Measurements from ENCODE around the gene LARP7. TPM values are rescaled to one million over a fixed set of nuclear protein-coding genes. Genes with fewer than 3 reads are reported as not detected.

LARP7 gene
- total RNA-seq, 1 experiment from 2014 or later = 36.3 TPM

DNA sequence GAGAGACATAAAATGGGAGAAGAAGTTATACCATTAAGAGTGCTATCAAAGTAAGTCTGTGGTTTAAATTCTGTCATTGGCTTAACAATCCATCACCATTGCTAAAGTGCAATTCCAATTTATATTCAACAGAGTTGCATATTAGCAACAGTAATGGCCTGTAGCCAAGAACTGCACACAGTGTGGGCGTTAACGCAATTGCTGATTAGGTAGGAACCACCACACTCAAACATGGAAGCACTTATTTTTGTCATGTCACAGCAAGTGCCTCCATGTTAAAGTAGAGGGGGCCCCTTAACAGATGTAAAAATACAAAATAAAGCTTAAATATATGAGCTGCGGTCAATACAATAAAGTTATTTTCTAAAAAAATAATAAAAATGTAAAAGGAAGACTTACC lies 10.8 kb downstream of the LARP7 start:
- CTCF ChIA-PET = interaction anchor here (0.6 to 1.3 kb wide), 6 partner anchors 9 to 288 kb away, joined by 3 to 4 read pairs (median 4); no protein-coding TSS in a partner anchor
- intact Hi-C loops (cut with micrococcal nuclease) = no loop called here

DNA sequence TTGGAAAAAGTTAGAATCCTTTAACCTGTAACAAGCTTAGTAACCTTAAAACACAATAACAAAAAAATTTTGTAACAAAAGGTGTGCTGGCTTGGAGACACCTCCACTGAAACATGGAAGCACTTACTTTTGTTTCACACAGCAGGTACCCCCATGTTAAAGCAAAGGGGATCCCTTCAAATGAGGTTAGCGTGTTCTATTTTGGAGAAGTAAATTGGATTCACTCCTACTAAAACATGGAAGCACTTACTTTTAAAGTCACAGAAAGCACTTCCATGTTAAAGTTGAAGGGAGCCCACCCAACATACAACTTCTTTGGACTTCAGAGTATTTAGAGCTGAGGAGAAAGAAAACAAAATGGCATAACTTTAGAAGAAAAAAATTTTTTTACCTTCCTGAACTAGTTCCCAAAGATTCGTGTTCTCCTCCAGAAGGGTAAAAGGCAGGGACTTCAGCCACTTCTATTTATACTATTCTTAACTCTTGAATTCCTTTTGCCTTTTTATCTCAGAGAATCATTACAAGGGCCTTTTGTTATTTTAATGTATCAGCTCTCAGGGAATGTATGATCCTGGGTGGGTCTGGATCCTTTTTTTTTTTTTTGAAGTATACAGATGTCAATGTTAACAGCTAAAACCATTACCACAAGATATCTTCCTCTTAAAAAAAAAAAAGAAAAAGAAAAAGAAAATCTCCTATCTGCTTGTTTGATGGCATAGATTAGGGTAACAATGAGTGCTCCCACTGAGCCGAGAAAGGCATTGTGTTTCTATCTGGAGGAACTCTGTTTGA lies 11.5 kb downstream of the LARP7 start:
- H3K4me1 Mint-ChIP-seq (ENCODE audit: insufficient read depth, unreplicated experiment) = no peaks in the 10 kb centered on the region
- no TSS peak for BruUV-seq (replicated peaks)
- POLR2A ChIA-PET = interaction anchor here (2.1 kb wide), 1 partner anchor 11 kb away, joined by 8 read pairs; the partner anchor contains the start of genes LARP7 and ZGRF1
- H3K9me3 Mint-ChIP-seq (ENCODE audit: unreplicated experiment) = no peaks in the 10 kb centered on the region
- no peak overlapping the region for H3K4me3 Mint-ChIP-seq (ENCODE audit: unreplicated experiment)
- H3K36me3 Mint-ChIP-seq (ENCODE audit: insufficient read depth, unreplicated experiment) = peaks cover 64% of the 10 kb centered on the region
- intact Hi-C loops (cut with micrococcal nuclease) = no loop called here
- DNase-seq (ENCODE audit: unreplicated experiment) = no peak
- no peaks in the 10 kb centered on the region for H3K27me3 Mint-ChIP-seq (ENCODE audit: insufficient read depth, unreplicated experiment)
- CTCF ChIA-PET = interaction anchor here (0.5 to 1.3 kb wide), 7 partner anchors 9 to 338 kb away, joined by 3 to 4 read pairs (median 3); no protein-coding TSS in a partner anchor
- TF ChIP-seq, protein P1, sequence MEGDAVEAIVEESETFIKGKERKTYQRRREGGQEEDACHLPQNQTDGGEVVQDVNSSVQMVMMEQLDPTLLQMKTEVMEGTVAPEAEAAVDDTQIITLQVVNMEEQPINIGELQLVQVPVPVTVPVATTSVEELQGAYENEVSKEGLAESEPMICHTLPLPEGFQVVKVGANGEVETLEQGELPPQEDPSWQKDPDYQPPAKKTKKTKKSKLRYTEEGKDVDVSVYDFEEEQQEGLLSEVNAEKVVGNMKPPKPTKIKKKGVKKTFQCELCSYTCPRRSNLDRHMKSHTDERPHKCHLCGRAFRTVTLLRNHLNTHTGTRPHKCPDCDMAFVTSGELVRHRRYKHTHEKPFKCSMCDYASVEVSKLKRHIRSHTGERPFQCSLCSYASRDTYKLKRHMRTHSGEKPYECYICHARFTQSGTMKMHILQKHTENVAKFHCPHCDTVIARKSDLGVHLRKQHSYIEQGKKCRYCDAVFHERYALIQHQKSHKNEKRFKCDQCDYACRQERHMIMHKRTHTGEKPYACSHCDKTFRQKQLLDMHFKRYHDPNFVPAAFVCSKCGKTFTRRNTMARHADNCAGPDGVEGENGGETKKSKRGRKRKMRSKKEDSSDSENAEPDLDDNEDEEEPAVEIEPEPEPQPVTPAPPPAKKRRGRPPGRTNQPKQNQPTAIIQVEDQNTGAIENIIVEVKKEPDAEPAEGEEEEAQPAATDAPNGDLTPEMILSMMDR (IDR thresholded peaks at IDR 0.05; ENCODE audit: unreplicated experiment) = no peak
- no peak overlapping the region for H3K27ac Mint-ChIP-seq (ENCODE audit: low read depth, unreplicated experiment)

More for the DNA sequence above, 10.8 kb downstream of the LARP7 start:
- H3K9me3 Mint-ChIP-seq (ENCODE audit: unreplicated experiment) = no peaks in the 10 kb centered on the region
- BruUV-seq (replicated peaks) = no TSS peak
- H3K27me3 Mint-ChIP-seq (ENCODE audit: insufficient read depth, unreplicated experiment) = no peaks in the 10 kb centered on the region
- POLR2A ChIA-PET = interaction anchor here (0.7 to 2.1 kb wide), 3 partner anchors 10 to 55 kb away, joined by 5 to 8 read pairs (median 5); partner anchors contain the start of genes LARP7 and ZGRF1
- H3K36me3 Mint-ChIP-seq (ENCODE audit: insufficient read depth, unreplicated experiment) = peaks cover 68% of the 10 kb centered on the region
- TF ChIP-seq, protein P1 (IDR thresholded peaks at IDR 0.05; ENCODE audit: unreplicated experiment) = no peak
- no peaks in the 10 kb centered on the region for H3K4me1 Mint-ChIP-seq (ENCODE audit: insufficient read depth, unreplicated experiment)
- DNase-seq (ENCODE audit: unreplicated experiment) = no peak
- H3K27ac Mint-ChIP-seq (ENCODE audit: low read depth, unreplicated experiment) = no peak overlapping the region
- no peak overlapping the region for H3K4me3 Mint-ChIP-seq (ENCODE audit: unreplicated experiment)

DNA sequence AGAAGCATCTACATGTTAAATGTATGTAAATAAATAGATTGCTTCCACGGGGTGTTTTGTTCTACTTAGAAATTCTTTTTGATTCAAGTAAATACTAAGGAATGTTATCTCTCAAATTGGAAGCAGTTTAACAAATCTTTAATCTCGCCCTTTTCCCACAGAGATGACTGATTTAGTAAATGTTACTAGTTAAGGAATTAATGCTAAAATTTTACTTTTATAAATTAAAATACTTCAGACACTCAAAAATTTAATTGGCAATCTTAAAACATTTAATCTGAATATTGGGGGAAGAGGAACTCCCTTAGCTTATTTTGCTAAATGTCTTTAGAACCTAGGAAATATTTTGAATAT lies 12.1 kb downstream of the LARP7 start:
- Mint-ChIP-seq H3K27ac (ENCODE audit: low read depth, unreplicated experiment) (no peak overlapping the region), H3K27me3 (ENCODE audit: insufficient read depth, unreplicated experiment) (no peaks in the 10 kb centered on the region), H3K9me3 (ENCODE audit: unreplicated experiment) (no peaks in the 10 kb centered on the region), H3K4me1 (ENCODE audit: insufficient read depth, unreplicated experiment) (no peaks in the 10 kb centered on the region), H3K36me3 (ENCODE audit: insufficient read depth, unreplicated experiment) (peaks cover 68% of the 10 kb centered on the region), H3K4me3 (ENCODE audit: unreplicated experiment) (no peak overlapping the region)
- TF ChIP-seq, protein P1 (IDR thresholded peaks at IDR 0.05; ENCODE audit: unreplicated experiment) = no peak
- intact Hi-C loops (cut with micrococcal nuclease) = no loop called here
- POLR2A ChIA-PET = no interaction called here
- DNase-seq (ENCODE audit: unreplicated experiment) = no peak
- no TSS peak for BruUV-seq (replicated peaks)
- CTCF ChIA-PET = interaction anchor here (0.5 to 1.3 kb wide), 3 partner anchors 115 to 338 kb away, joined by 3 to 4 read pairs (median 3); no protein-coding TSS in a partner anchor

DNA sequence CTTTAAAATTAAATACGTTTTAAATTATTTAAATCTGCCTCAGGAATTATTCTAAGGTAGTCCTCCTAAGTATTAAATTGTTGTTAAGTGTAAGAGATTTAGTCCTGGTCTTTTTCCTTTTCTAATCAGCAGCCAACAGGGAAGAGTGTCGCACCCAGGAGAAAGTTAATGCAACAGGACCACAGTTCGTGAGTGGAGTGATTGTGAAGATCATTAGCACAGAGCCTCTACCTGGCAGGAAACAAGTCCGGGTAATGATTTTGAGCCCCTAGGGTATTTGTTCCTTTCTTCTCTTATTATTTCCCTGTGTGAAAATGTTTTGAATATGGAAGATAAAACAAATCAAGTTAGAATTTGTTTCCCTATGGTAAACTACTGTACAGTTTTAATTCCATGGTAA lies 13.4 kb downstream of the LARP7 start:
- Mint-ChIP-seq H3K4me1 (ENCODE audit: insufficient read depth, unreplicated experiment) (no peaks in the 10 kb centered on the region), H3K27me3 (ENCODE audit: insufficient read depth, unreplicated experiment) (no peaks in the 10 kb centered on the region), H3K9me3 (ENCODE audit: unreplicated experiment) (no peaks in the 10 kb centered on the region), H3K36me3 (ENCODE audit: insufficient read depth, unreplicated experiment) (peaks cover 76% of the 10 kb centered on the region), H3K4me3 (ENCODE audit: unreplicated experiment) (no peak overlapping the region), H3K27ac (ENCODE audit: low read depth, unreplicated experiment) (no peak overlapping the region)
- DNase-seq (ENCODE audit: unreplicated experiment) = no peak
- ChIA-PET POLR2A (no interaction called here), CTCF (no interaction called here)
- BruUV-seq (replicated peaks) = no TSS peak
- intact Hi-C loops (cut with micrococcal nuclease) = no loop called here
- TF ChIP-seq, protein P1 (IDR thresholded peaks at IDR 0.05; ENCODE audit: unreplicated experiment) = no peak
